Mononuclear cell (primary cell): ENCODE measurements around the gene DNM3. TPM values are rescaled to one million over a fixed set of nuclear protein-coding genes. Genes with fewer than 3 reads are reported as not detected.
A peak's percentile ranks its signal among the peaks of the same experiment; 100 is the strongest.
"Not testable (repeated sequence)": the region's sequence is repeated elsewhere in the genome, so short reads cannot be mapped to it uniquely, and the experiment has no call there.

Source experiments
- H3K27me3 ChIP-seq: 2 replicates; pipeline ENCODE4 v1.6.0; 2011; ENCODE audit warnings: low read length, control low read depth; ENCODE audit not compliant: insufficient read depth
- H3K4me1 ChIP-seq: 2 replicates; pipeline ENCODE4 v1.5.1; 2011; ENCODE audit warnings: mild to moderate bottlenecking, low read length, control low read depth; ENCODE audit not compliant: insufficient read depth
- H3K4me3 ChIP-seq: 2 replicates; pipeline ENCODE4 v1.5.1; 2011; ENCODE audit warnings: mild to moderate bottlenecking, low read length, moderate library complexity
- H3K9me3 ChIP-seq: 2 replicates; pipeline ENCODE4 v1.5.1; 2011; ENCODE audit warnings: low read depth, mild to moderate bottlenecking, control low read depth, low read length
- total RNA-seq: library from RNA; depleted of rRNA; stranded (reverse); fragments of >200 nt; gene quantifications from one replicate; pipeline ENCODE4 v1.2.3, GENCODE V29; 2012

Gene DNM3
- 20.5 TPM for total RNA-seq

GRCh38 chr1:171841050-171841910, at the start of gene DNM3:
Gene DNM3, plus strand, starts transcription at chr1:171841498. Its CDS starts 159 bp downstream, at chr1:171841657.
- Histone ChIP-seq H3K4me3 (peak within 1 kb of the TSS; percentile 52), H3K9me3 (no peaks in the 10 kb centered on the region), H3K4me1 (peaks cover 16% of the 10 kb centered on the region), H3K27me3 (peaks cover 28% of the 10 kb centered on the region)

- H3K4me1 ChIP-seq, result no peaks in the 10 kb centered on the region
- no peaks in the 10 kb centered on the region for H3K9me3 ChIP-seq
- H3K4me3 ChIP-seq, result no peak overlapping the region
Measured at GRCh38 chr1:171792656-171793369, 48.5 kb upstream of the DNM3 start.

GRCh38 chr1:171793636-171794035, 47.7 kb upstream of the DNM3 start:
- Histone ChIP-seq H3K9me3 (no peaks in the 10 kb centered on the region), H3K27me3 (no peaks in the 10 kb centered on the region), H3K4me1 (no peaks in the 10 kb centered on the region), H3K4me3 (no peak overlapping the region)

More at GRCh38 chr1:171792656-171793369, 48.5 kb upstream of the DNM3 start:
- no peaks in the 10 kb centered on the region for H3K27me3 ChIP-seq

- no peaks in the 10 kb centered on the region for H3K9me3 ChIP-seq
- no peak overlapping the region for H3K4me3 ChIP-seq
- H3K4me1 ChIP-seq, result no peaks in the 10 kb centered on the region
- H3K27me3 ChIP-seq, result no peaks in the 10 kb centered on the region
Measured at GRCh38 chr1:171794085-171794484, 47.2 kb upstream of the DNM3 start.

GRCh38 chr1:171796592-171796991, 44.7 kb upstream of the DNM3 start:
- Histone ChIP-seq H3K27me3 (no peaks in the 10 kb centered on the region), H3K9me3 (no peaks in the 10 kb centered on the region), H3K4me3 (no peak overlapping the region), H3K4me1 (no peaks in the 10 kb centered on the region)

- Histone ChIP-seq H3K27me3 (no peaks in the 10 kb centered on the region), H3K9me3 (no peaks in the 10 kb centered on the region), H3K4me1 (peaks cover 3% of the 10 kb centered on the region), H3K4me3 (no peak overlapping the region)
Measured at GRCh38 chr1:171798311-171798710, 43.0 kb upstream of the DNM3 start.

GRCh38 chr1:171798765-171799164, 42.5 kb upstream of the DNM3 start:
- H3K4me1 ChIP-seq, result peaks cover 3% of the 10 kb centered on the region
- no peaks in the 10 kb centered on the region for H3K9me3 ChIP-seq
- H3K27me3 ChIP-seq, result no peaks in the 10 kb centered on the region
- H3K4me3 ChIP-seq, result no peak overlapping the region

- H3K4me1 ChIP-seq, result peaks cover 3% of the 10 kb centered on the region
- H3K4me3 ChIP-seq, result no peak overlapping the region
Measured at GRCh38 chr1:171799166-171799565, 42.1 kb upstream of the DNM3 start.

GRCh38 chr1:171799698-171800097, 41.6 kb upstream of the DNM3 start:
- not testable (repeated sequence) for H3K27me3 ChIP-seq

More at GRCh38 chr1:171799166-171799565, 42.1 kb upstream of the DNM3 start:
- Histone ChIP-seq H3K9me3 (no peaks in the 10 kb centered on the region), H3K27me3 (no peaks in the 10 kb centered on the region)

GRCh38 chr1:171800342-171800741, 41.0 kb upstream of the DNM3 start:
- Histone ChIP-seq H3K27me3 (no peaks in the 10 kb centered on the region), H3K4me3 (no peak overlapping the region), H3K9me3 (no peaks in the 10 kb centered on the region), H3K4me1 (peaks cover 4% of the 10 kb centered on the region)

More at GRCh38 chr1:171799698-171800097, 41.6 kb upstream of the DNM3 start:
- H3K9me3 ChIP-seq, H3K4me3 ChIP-seq, H3K4me1 ChIP-seq: not testable (repeated sequence)

GRCh38 chr1:171800851-171801250, 40.4 kb upstream of the DNM3 start:
- peaks cover 8% of the 10 kb centered on the region for H3K4me1 ChIP-seq
- no peaks in the 10 kb centered on the region for H3K9me3 ChIP-seq
- H3K27me3 ChIP-seq, result no peaks in the 10 kb centered on the region
- no peak overlapping the region for H3K4me3 ChIP-seq

GRCh38 chr1:171801487-171801891, 39.8 kb upstream of the DNM3 start:
- no peak overlapping the region for H3K4me3 ChIP-seq

GRCh38 chr1:171802207-171802606, 39.1 kb upstream of the DNM3 start:
- Histone ChIP-seq H3K4me3 (no peak overlapping the region), H3K9me3 (no peaks in the 10 kb centered on the region), H3K27me3 (no peaks in the 10 kb centered on the region), H3K4me1 (peaks cover 12% of the 10 kb centered on the region)

More at GRCh38 chr1:171801487-171801891, 39.8 kb upstream of the DNM3 start:
- Histone ChIP-seq H3K4me1 (peaks cover 12% of the 10 kb centered on the region), H3K9me3 (no peaks in the 10 kb centered on the region), H3K27me3 (no peaks in the 10 kb centered on the region)

GRCh38 chr1:171803045-171803444, 38.3 kb upstream of the DNM3 start:
- peaks cover 12% of the 10 kb centered on the region for H3K4me1 ChIP-seq
- H3K27me3 ChIP-seq, result no peaks in the 10 kb centered on the region
- no peak overlapping the region for H3K4me3 ChIP-seq
- no peaks in the 10 kb centered on the region for H3K9me3 ChIP-seq

- Histone ChIP-seq H3K4me1 (peaks cover 12% of the 10 kb centered on the region), H3K4me3 (no peak overlapping the region), H3K9me3 (no peaks in the 10 kb centered on the region), H3K27me3 (no peaks in the 10 kb centered on the region)
Measured at GRCh38 chr1:171803461-171804022, 37.8 kb upstream of the DNM3 start.
